Measurements from ENCODE around the gene ZNF2. TPM values are rescaled to one million over a fixed set of nuclear protein-coding genes. Genes with fewer than 3 reads are reported as not detected.
A peak's percentile ranks its signal among the peaks of the same experiment; 100 is the strongest.

The ZNF2 gene
- total and polyA plus RNA-seq, 2 of the 13 experiments (the other 11 are each of a cell fraction or from before 2014, with no cell fraction given): 4.3 to 6.1 TPM

DNA sequence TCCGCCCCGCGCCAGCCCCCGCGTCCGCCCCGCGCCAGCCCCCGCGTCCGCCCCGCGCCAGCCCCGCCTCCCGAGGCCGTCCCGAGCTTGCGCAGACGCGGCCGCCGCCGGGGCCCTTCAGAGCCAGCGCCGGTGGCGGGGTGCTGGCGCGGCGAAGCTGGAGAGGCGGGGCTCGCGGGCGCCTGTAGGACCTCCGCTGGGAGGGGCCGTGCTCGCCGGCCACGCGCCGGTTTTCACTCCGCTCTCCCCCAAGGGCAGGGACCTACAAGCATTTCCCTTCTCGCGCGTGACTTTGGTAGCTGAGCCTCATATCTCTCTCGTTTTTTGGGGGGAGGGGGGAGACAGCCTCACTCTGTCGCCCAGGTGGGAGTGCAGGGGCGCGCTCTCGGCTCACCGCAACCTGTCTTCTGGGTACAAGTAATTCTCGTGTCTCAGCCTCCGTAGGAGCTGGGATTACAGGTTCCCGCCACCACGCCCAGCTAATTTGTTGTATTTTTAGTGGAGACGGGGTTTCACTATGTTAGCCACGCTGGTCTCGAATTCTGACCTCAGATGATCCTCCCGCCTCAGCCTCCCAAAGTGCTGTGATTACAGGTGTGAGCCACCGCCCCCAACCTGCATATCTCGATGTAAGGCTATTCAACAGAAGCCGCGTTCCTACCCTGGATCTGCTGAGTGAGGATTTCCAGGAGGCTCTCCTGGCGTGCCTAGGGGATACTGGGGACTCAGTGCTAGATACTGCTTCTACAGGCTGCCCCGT, 5.7 kb upstream of the ZNF2 start, which contains the start of gene ZNF514 (continued):
- TF ChIP-seq SP2 (CRISPR knock-in tag; IDR thresholded peaks at IDR 0.05): peak; percentile 3; the same call in 1 of the 2 replicates
- no peak for TF ChIP-seq GTF3A (CRISPR knock-in tag; conservative IDR thresholded peaks at IDR 0.05)
- TF ChIP-seq ZBTB43 (CRISPR knock-in tag; conservative IDR thresholded peaks at IDR 0.05): no peak
- no peak for TF ChIP-seq NFE2L1 (CRISPR knock-in tag; IDR thresholded peaks at IDR 0.05; ENCODE audit: borderline replicate concordance)
- no peak for TF ChIP-seq ZSCAN30 (CRISPR knock-in tag; IDR thresholded peaks at IDR 0.05)
- TF ChIP-seq, protein P1, sequence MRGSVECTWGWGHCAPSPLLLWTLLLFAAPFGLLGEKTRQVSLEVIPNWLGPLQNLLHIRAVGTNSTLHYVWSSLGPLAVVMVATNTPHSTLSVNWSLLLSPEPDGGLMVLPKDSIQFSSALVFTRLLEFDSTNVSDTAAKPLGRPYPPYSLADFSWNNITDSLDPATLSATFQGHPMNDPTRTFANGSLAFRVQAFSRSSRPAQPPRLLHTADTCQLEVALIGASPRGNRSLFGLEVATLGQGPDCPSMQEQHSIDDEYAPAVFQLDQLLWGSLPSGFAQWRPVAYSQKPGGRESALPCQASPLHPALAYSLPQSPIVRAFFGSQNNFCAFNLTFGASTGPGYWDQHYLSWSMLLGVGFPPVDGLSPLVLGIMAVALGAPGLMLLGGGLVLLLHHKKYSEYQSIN (CRISPR knock-in tag; IDR thresholded peaks at IDR 0.05; ENCODE audit: borderline replicate concordance): no peak
- no peak for TF ChIP-seq ZNF124 (CRISPR knock-in tag; IDR thresholded peaks at IDR 0.05)
- TF ChIP-seq ZBTB42 (CRISPR knock-in tag; IDR thresholded peaks at IDR 0.05): no peak
- TF ChIP-seq, protein P2, sequence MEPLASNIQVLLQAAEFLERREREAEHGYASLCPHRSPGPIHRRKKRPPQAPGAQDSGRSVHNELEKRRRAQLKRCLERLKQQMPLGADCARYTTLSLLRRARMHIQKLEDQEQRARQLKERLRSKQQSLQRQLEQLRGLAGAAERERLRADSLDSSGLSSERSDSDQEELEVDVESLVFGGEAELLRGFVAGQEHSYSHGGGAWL (CRISPR knock-in tag; IDR thresholded peaks at IDR 0.05): peak; percentile 30; the same call in 1 of the 2 replicates
- TF ChIP-seq EZH2 (conservative IDR thresholded peaks at IDR 0.05; ENCODE audit: low read depth, low read length): no peak
- TF ChIP-seq SMARCE1 (IDR thresholded peaks at IDR 0.05; ENCODE audit: borderline replicate concordance): no peak
- TF ChIP-seq, protein P3, sequence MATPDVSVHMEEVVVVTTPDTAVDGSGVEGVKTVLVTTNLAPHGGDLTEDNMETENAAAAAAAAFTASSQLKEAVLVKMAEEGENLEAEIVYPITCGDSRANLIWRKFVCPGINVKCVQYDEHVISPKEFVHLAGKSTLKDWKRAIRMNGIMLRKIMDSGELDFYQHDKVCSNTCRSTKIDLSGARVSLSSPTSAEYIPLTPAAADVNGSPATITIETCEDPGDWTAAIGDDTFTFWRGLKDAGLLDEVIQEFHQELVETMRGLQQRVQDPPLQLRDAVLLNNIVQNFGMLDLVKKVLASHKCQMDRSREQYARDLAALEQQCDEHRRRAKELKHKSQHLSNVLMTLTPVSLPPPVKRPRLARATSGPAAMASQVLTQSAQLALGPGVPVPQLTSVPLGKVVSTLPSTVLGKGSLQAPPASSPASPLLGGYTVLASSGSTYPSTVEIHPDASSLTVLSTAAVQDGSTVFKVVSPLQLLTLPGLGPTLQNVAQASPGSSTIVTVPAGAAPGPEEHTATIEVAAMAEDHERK (CRISPR knock-in tag; IDR thresholded peaks at IDR 0.05; ENCODE audit: low read depth): no peak
- no peak for TF ChIP-seq NFIC (IDR thresholded peaks at IDR 0.05; ENCODE audit: low read length)
- TF ChIP-seq FOXJ3 (CRISPR knock-in tag; IDR thresholded peaks at IDR 0.05; ENCODE audit: borderline replicate concordance): no peak
- TF ChIP-seq MAZ (IDR thresholded peaks at IDR 0.05; ENCODE audit: borderline replicate concordance, low read depth, low read length): peak; percentile 49; the same call in 1 of the 2 replicates
- peak; percentile 52; the same call in 1 of the 2 replicates for TF ChIP-seq MAZ (CRISPR knock-in tag; IDR thresholded peaks at IDR 0.05; ENCODE audit: low read depth)
- TF ChIP-seq, protein P4, sequence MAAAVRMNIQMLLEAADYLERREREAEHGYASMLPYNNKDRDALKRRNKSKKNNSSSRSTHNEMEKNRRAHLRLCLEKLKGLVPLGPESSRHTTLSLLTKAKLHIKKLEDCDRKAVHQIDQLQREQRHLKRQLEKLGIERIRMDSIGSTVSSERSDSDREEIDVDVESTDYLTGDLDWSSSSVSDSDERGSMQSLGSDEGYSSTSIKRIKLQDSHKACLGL (CRISPR knock-in tag; IDR thresholded peaks at IDR 0.05): 0 out of 2 replicates have a peak, but pooled peaks have one; percentile 25
- TF ChIP-seq WIZ (CRISPR knock-in tag; IDR thresholded peaks at IDR 0.05): no peak
- no peak for TF ChIP-seq ZNF597 (CRISPR knock-in tag; IDR thresholded peaks at IDR 0.05)
- no peak for TF ChIP-seq HNF4G (IDR thresholded peaks at IDR 0.05; ENCODE audit: borderline replicate concordance, low read depth, low read length)
- no peak for TF ChIP-seq HNF4G (CRISPR knock-in tag; IDR thresholded peaks at IDR 0.05; ENCODE audit: borderline replicate concordance, low read depth)
- TF ChIP-seq CREBL2 (CRISPR knock-in tag; IDR thresholded peaks at IDR 0.05; ENCODE audit: borderline replicate concordance): no peak
- no peak for TF ChIP-seq POGZ (CRISPR knock-in tag; IDR thresholded peaks at IDR 0.05)
- TF ChIP-seq AGO2 (optimal IDR thresholded peaks at IDR 0.05; ENCODE audit: low read depth, low read length): no peak

All from HepG2 (cell line).